ENCODE results near the gene LDLRAD3.

LDLRAD3 gene

GRCh38 chr11:36057379-36058042 is 113.6 kb downstream of the LDLRAD3 start:
- TF ChIP-seq CTCF (IDR thresholded peaks at IDR 0.05; ENCODE audit: low read depth, low read length, missing control alignments): no peak
- DNase-seq (ENCODE audit: low read depth): no peak

GRCh38 chr11:36059660-36060059 is 115.8 kb downstream of the LDLRAD3 start:
- no peak for DNase-seq (ENCODE audit: low read depth)
- TF ChIP-seq CTCF (IDR thresholded peaks at IDR 0.05; ENCODE audit: low read depth, low read length, missing control alignments): no peak
- H3K4me3 ChIP-seq (ENCODE audit: low read depth, low read length): no peak overlapping the region
- in situ Hi-C loops (cut with HindIII; ENCODE audit: low sequenced_read_pairs): no loop called here

More at GRCh38 chr11:36057379-36058042, 113.6 kb downstream of the LDLRAD3 start:
- no peak overlapping the region for H3K4me3 ChIP-seq (ENCODE audit: low read depth, low read length)
- in situ Hi-C loops (cut with HindIII; ENCODE audit: low sequenced_read_pairs): no loop called here

GRCh38 chr11:36060926-36061325 is 117.1 kb downstream of the LDLRAD3 start:
- no peak for TF ChIP-seq CTCF (IDR thresholded peaks at IDR 0.05; ENCODE audit: low read depth, low read length, missing control alignments)
- in situ Hi-C loops (cut with HindIII; ENCODE audit: low sequenced_read_pairs): no loop called here
- H3K4me3 ChIP-seq (ENCODE audit: low read depth, low read length): no peak overlapping the region
- no peak for DNase-seq (ENCODE audit: low read depth)

GRCh38 chr11:36061471-36061870 is 117.6 kb downstream of the LDLRAD3 start:
- TF ChIP-seq CTCF (IDR thresholded peaks at IDR 0.05; ENCODE audit: low read depth, low read length, missing control alignments): no peak
- in situ Hi-C loops (cut with HindIII; ENCODE audit: low sequenced_read_pairs): no loop called here
- H3K4me3 ChIP-seq (ENCODE audit: low read depth, low read length): no peak overlapping the region
- no peak for DNase-seq (ENCODE audit: low read depth)

- DNase-seq (ENCODE audit: low read depth): no peak
- in situ Hi-C loops (cut with HindIII; ENCODE audit: low sequenced_read_pairs): no loop called here
- H3K4me3 ChIP-seq (ENCODE audit: low read depth, low read length): no peak overlapping the region
Measured at GRCh38 chr11:36062796-36063365, 119.0 kb downstream of the LDLRAD3 start.

GRCh38 chr11:36065436-36065835 is 121.6 kb downstream of the LDLRAD3 start:
- in situ Hi-C loops (cut with HindIII; ENCODE audit: low sequenced_read_pairs): no loop called here
- no peak for DNase-seq (ENCODE audit: low read depth)
- H3K4me3 ChIP-seq (ENCODE audit: low read depth, low read length): no peak overlapping the region
- no peak for TF ChIP-seq CTCF (IDR thresholded peaks at IDR 0.05; ENCODE audit: low read depth, low read length, missing control alignments)

More at GRCh38 chr11:36062796-36063365, 119.0 kb downstream of the LDLRAD3 start:
- TF ChIP-seq CTCF (IDR thresholded peaks at IDR 0.05; ENCODE audit: low read depth, low read length, missing control alignments): no peak

All from astrocyte of the cerebellum (primary cell).